ENCODE data around the gene ZSWIM6.

GRCh38 chr5:61532983-61533382 lies 200.9 kb downstream of the ZSWIM6 start:
- TF ChIP-seq CTCF (IDR thresholded peaks at IDR 0.05) (no peak), POLR2A (IDR thresholded peaks at IDR 0.05) (no peak)
